Measurements from ENCODE around the gene RPL21. TPM values are rescaled to one million over a fixed set of nuclear protein-coding genes. Genes with fewer than 3 reads are reported as not detected.

RPL21 gene
- total RNA-seq, 1 experiment from 2014 or later: 986 TPM

DNA sequence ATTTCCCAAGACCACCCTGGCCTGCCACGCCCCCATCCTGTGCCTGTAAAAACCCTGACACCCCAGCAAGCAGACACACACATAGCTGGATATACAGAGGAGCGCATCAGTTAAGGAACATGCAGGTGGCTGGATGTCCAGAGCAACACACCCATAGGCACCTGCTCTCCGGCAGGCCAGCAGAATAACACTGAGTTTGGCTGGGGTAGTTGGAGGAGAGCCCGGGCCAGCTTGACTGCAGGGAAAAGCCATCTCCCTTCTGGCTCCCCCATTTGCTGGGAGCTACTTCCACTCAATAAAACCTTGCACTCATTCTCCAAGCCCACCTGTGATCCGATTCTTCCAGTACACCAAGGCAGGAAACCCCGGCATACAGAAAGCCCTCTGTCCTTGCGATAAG, 28.1 kb downstream of the RPL21 start:
- DNase-seq (ENCODE audit: low spot score): no peak
- Histone ChIP-seq H3K4me3 (ENCODE audit: low read depth, low read length, poor library complexity, severe bottlenecking) (no peak overlapping the region), H3K27me3 (replicated peaks; ENCODE audit: insufficient read depth, low read depth, low read length, poor library complexity) (no peaks in the 10 kb centered on the region), H3K36me3 (ENCODE audit: insufficient read depth, low read length, poor library complexity, severe bottlenecking) (no peaks in the 10 kb centered on the region), H3K27ac (ENCODE audit: low read depth, low read length, poor library complexity, severe bottlenecking) (no peak overlapping the region), H3K4me1 (ENCODE audit: insufficient read depth, low read length, poor library complexity, severe bottlenecking) (no peaks in the 10 kb centered on the region), H3K9me3 (ENCODE audit: low read depth, low read length, poor library complexity, severe bottlenecking) (no peaks in the 10 kb centered on the region)
- intact Hi-C loops (cut with micrococcal nuclease; ENCODE audit: unreplicated experiment): no loop called here
- TF ChIP-seq, protein P1, sequence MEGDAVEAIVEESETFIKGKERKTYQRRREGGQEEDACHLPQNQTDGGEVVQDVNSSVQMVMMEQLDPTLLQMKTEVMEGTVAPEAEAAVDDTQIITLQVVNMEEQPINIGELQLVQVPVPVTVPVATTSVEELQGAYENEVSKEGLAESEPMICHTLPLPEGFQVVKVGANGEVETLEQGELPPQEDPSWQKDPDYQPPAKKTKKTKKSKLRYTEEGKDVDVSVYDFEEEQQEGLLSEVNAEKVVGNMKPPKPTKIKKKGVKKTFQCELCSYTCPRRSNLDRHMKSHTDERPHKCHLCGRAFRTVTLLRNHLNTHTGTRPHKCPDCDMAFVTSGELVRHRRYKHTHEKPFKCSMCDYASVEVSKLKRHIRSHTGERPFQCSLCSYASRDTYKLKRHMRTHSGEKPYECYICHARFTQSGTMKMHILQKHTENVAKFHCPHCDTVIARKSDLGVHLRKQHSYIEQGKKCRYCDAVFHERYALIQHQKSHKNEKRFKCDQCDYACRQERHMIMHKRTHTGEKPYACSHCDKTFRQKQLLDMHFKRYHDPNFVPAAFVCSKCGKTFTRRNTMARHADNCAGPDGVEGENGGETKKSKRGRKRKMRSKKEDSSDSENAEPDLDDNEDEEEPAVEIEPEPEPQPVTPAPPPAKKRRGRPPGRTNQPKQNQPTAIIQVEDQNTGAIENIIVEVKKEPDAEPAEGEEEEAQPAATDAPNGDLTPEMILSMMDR (conservative IDR thresholded peaks at IDR 0.05; ENCODE audit: low read depth, low read length): no peak
- no peak for TF ChIP-seq EZH2 (IDR thresholded peaks at IDR 0.05; ENCODE audit: borderline replicate concordance, low read depth, low read length, poor library complexity, severe bottlenecking)
- BruUV-seq (replicated peaks): no TSS peak
- ChIA-PET POLR2A (ENCODE audit: low non-redundant PET) (no interaction called here), CTCF (interaction anchor here (1.9 kb wide), 1 partner anchor 9 kb away, joined by 7 read pairs; the partner anchor contains the start of gene RASL11A)

- no peaks in the 10 kb centered on the region for H3K4me1 ChIP-seq (ENCODE audit: insufficient read depth, low read length, poor library complexity, severe bottlenecking)
- ChIA-PET CTCF (interaction anchor here (1.9 kb wide), 1 partner anchor 10 kb away, joined by 7 read pairs; the partner anchor contains the start of gene RASL11A), POLR2A (ENCODE audit: low non-redundant PET) (no interaction called here)
- BruUV-seq (replicated peaks): no TSS peak
- H3K36me3 ChIP-seq (ENCODE audit: insufficient read depth, low read length, poor library complexity, severe bottlenecking): no peaks in the 10 kb centered on the region
- intact Hi-C loops (cut with micrococcal nuclease; ENCODE audit: unreplicated experiment): no loop called here
- DNase-seq (ENCODE audit: low spot score): no peak
- TF ChIP-seq, protein P1 (conservative IDR thresholded peaks at IDR 0.05; ENCODE audit: low read depth, low read length): no peak
- TF ChIP-seq EZH2 (IDR thresholded peaks at IDR 0.05; ENCODE audit: borderline replicate concordance, low read depth, low read length, poor library complexity, severe bottlenecking): no peak
- no peaks in the 10 kb centered on the region for H3K9me3 ChIP-seq (ENCODE audit: low read depth, low read length, poor library complexity, severe bottlenecking)
- no peak overlapping the region for H3K4me3 ChIP-seq (ENCODE audit: low read depth, low read length, poor library complexity, severe bottlenecking)
- no peaks in the 10 kb centered on the region for H3K27me3 ChIP-seq (replicated peaks; ENCODE audit: insufficient read depth, low read depth, low read length, poor library complexity)
- no peak overlapping the region for H3K27ac ChIP-seq (ENCODE audit: low read depth, low read length, poor library complexity, severe bottlenecking)
Measured at GRCh38 chr13:27280009-27280656, 28.8 kb downstream of the RPL21 start.

- Histone ChIP-seq H3K27ac (ENCODE audit: low read depth, low read length, poor library complexity, severe bottlenecking) (no peak overlapping the region), H3K9me3 (ENCODE audit: low read depth, low read length, poor library complexity, severe bottlenecking) (no peaks in the 10 kb centered on the region), H3K36me3 (ENCODE audit: insufficient read depth, low read length, poor library complexity, severe bottlenecking) (no peaks in the 10 kb centered on the region), H3K4me1 (ENCODE audit: insufficient read depth, low read length, poor library complexity, severe bottlenecking) (no peaks in the 10 kb centered on the region), H3K4me3 (ENCODE audit: low read depth, low read length, poor library complexity, severe bottlenecking) (no peak overlapping the region), H3K27me3 (replicated peaks; ENCODE audit: insufficient read depth, low read depth, low read length, poor library complexity) (no peaks in the 10 kb centered on the region)
- CTCF ChIA-PET: interaction anchor here (1.9 kb wide), 1 partner anchor 10 kb away, joined by 7 read pairs; the partner anchor contains the start of gene RASL11A
- TF ChIP-seq EZH2 (IDR thresholded peaks at IDR 0.05; ENCODE audit: borderline replicate concordance, low read depth, low read length, poor library complexity, severe bottlenecking): no peak
- TF ChIP-seq, protein P1 (conservative IDR thresholded peaks at IDR 0.05; ENCODE audit: low read depth, low read length): no peak
- intact Hi-C loops (cut with micrococcal nuclease; ENCODE audit: unreplicated experiment): no loop called here
- no peak for DNase-seq (ENCODE audit: low spot score)
- no TSS peak for BruUV-seq (replicated peaks)
- POLR2A ChIA-PET (ENCODE audit: low non-redundant PET): no interaction called here
Measured at GRCh38 chr13:27280841-27281240, 29.5 kb downstream of the RPL21 start.

All from A673 (cell line).